Uterus (tissue), 2 donors: ENCODE data around the gene SIRT3.
"Not testable (repeated sequence)": the region's sequence is repeated elsewhere in the genome, so short reads cannot be mapped to it uniquely, and the experiment has no call there.

Source experiments
- POLR2A ChIP-seq, 2 donors: fragments of 450-650 bp; IDR thresholded peaks; one replicate each; pipeline ENCODE4 v1.6.1; 2016; ENCODE audit warnings: antibody characterized with exemption in 2 of 2, mild to moderate bottlenecking in 1 of 2, moderate library complexity in 1 of 2
- TF ChIP-seq, protein P1 (sequence below), 4 experiments: fragments of 200-600 bp in 2 of 4; fragments of 450-650 bp in 2 of 4; sonication (generic) in 2 of 4; IDR thresholded peaks; one replicate each; pipeline ENCODE4 v1.5.1; 2016 to 2019; ENCODE audit warnings: antibody characterized with exemption in 4 of 4, mild to moderate bottlenecking in 2 of 4, moderate library complexity in 1 of 4

DNA sequence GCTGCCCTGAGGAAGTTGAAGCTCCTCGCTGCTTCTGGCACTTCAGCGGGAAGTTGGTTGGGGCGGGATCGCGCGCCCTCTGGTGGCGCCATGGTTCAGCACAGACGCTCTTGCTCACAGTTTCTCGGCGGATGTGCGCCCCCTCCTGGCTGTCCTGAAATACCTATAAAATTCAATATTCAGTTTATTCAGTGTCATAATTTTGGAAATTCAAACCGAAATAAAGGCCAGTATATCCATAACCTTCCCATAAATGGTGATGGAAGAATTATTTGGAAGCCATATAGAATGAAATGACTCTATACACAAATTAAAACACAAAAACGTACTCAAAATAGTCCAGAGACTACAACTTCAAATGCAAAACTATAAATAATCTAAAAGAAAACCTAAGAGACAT is 55.9 kb downstream of the SIRT3 start:
- not testable (repeated sequence) for TF ChIP-seq POLR2A (IDR thresholded peaks at IDR 0.05)
- TF ChIP-seq, protein P1, sequence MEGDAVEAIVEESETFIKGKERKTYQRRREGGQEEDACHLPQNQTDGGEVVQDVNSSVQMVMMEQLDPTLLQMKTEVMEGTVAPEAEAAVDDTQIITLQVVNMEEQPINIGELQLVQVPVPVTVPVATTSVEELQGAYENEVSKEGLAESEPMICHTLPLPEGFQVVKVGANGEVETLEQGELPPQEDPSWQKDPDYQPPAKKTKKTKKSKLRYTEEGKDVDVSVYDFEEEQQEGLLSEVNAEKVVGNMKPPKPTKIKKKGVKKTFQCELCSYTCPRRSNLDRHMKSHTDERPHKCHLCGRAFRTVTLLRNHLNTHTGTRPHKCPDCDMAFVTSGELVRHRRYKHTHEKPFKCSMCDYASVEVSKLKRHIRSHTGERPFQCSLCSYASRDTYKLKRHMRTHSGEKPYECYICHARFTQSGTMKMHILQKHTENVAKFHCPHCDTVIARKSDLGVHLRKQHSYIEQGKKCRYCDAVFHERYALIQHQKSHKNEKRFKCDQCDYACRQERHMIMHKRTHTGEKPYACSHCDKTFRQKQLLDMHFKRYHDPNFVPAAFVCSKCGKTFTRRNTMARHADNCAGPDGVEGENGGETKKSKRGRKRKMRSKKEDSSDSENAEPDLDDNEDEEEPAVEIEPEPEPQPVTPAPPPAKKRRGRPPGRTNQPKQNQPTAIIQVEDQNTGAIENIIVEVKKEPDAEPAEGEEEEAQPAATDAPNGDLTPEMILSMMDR (IDR thresholded peaks at IDR 0.05): peak in 1 of 4 experiments; percentile 28
